Measurements from ENCODE around the gene CCT4. TPM values are rescaled to one million over a fixed set of nuclear protein-coding genes. Genes with fewer than 3 reads are reported as not detected.
A peak's percentile ranks its signal among the peaks of the same experiment; 100 is the strongest.

Gene CCT4, protein sequence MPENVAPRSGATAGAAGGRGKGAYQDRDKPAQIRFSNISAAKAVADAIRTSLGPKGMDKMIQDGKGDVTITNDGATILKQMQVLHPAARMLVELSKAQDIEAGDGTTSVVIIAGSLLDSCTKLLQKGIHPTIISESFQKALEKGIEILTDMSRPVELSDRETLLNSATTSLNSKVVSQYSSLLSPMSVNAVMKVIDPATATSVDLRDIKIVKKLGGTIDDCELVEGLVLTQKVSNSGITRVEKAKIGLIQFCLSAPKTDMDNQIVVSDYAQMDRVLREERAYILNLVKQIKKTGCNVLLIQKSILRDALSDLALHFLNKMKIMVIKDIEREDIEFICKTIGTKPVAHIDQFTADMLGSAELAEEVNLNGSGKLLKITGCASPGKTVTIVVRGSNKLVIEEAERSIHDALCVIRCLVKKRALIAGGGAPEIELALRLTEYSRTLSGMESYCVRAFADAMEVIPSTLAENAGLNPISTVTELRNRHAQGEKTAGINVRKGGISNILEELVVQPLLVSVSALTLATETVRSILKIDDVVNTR
- total RNA-seq, result 10 to 100 TPM; 31.5 to 61.9 (median 44.3) TPM

GRCh38 chr2:61888267-61889055 is at the start of gene CCT4:
Gene CCT4 (minus strand): TSS chr2:61888656. CDS start chr2:61888507, 149 bp downstream.
- H3K4me1 ChIP-seq, result peaks cover 0 to 22% (median 6%) of the 10 kb centered on the region in 4 donors
- peak within 1 kb of the TSS; percentile 61 to 83 (median 74) for H3K4me3 ChIP-seq
- TF ChIP-seq, protein P1, sequence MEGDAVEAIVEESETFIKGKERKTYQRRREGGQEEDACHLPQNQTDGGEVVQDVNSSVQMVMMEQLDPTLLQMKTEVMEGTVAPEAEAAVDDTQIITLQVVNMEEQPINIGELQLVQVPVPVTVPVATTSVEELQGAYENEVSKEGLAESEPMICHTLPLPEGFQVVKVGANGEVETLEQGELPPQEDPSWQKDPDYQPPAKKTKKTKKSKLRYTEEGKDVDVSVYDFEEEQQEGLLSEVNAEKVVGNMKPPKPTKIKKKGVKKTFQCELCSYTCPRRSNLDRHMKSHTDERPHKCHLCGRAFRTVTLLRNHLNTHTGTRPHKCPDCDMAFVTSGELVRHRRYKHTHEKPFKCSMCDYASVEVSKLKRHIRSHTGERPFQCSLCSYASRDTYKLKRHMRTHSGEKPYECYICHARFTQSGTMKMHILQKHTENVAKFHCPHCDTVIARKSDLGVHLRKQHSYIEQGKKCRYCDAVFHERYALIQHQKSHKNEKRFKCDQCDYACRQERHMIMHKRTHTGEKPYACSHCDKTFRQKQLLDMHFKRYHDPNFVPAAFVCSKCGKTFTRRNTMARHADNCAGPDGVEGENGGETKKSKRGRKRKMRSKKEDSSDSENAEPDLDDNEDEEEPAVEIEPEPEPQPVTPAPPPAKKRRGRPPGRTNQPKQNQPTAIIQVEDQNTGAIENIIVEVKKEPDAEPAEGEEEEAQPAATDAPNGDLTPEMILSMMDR (IDR thresholded peaks at IDR 0.05), result peak in 2 of 6 experiments; percentile 7 to 17
- TF ChIP-seq POLR2A (IDR thresholded peaks at IDR 0.05), result peak; percentile 46 to 74
- H3K9me3 ChIP-seq, result no peaks in the 10 kb centered on the region
- peak within 1 kb of the TSS; percentile 90 to 95 (median 93) for H3K27ac ChIP-seq
- peak; percentile 89 to 95 (median 92) for DNase-seq
- no peaks in the 10 kb centered on the region for H3K27me3 ChIP-seq
- peaks cover 0 to 15% (median 0%) of the 10 kb centered on the region in 3 donors for H3K36me3 ChIP-seq

GRCh38 chr2:61937886-61938285 is 49.4 kb upstream of the CCT4 start:
- Histone ChIP-seq H3K27ac (no peak overlapping the region), H3K27me3 (no peaks in the 10 kb centered on the region), H3K4me3 (no peak overlapping the region), H3K36me3 (no peaks in the 10 kb centered on the region), H3K9me3 (no peaks in the 10 kb centered on the region), H3K4me1 (no peaks in the 10 kb centered on the region)
- no peak for TF ChIP-seq POLR2A (IDR thresholded peaks at IDR 0.05)
- TF ChIP-seq, protein P1 (IDR thresholded peaks at IDR 0.05), result no peak
- no peak for DNase-seq

DNA sequence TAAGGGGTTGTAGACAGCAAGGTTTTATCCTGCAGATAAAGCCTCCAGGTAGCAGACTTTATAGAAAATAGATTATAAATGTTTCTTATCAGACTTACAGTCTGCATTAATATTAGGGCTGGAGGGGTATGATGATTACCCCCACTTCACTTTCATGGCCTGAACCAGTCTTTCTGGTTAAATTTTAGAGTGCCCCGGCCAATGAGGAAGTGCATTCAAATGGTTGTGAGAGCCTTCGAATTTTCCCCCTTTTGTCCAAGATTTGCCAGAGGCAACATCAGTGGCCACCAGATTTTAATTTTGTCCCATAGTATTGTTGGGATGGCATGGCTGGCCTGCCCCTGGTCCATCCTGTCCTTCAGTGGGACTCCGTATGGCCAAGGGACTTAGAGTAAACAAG is 48.6 kb upstream of the CCT4 start:
- DNase-seq, result no peak
- no peaks in the 10 kb centered on the region for H3K4me1 ChIP-seq
- peaks cover 0 to 3% (median 0%) of the 10 kb centered on the region in 4 donors for H3K9me3 ChIP-seq
- no peak overlapping the region for H3K27ac ChIP-seq
- no peak overlapping the region for H3K4me3 ChIP-seq
- H3K27me3 ChIP-seq, result no peaks in the 10 kb centered on the region
- H3K36me3 ChIP-seq, result no peaks in the 10 kb centered on the region
- TF ChIP-seq, protein P1 (IDR thresholded peaks at IDR 0.05), result no peak
- TF ChIP-seq POLR2A (IDR thresholded peaks at IDR 0.05), result no peak

DNA sequence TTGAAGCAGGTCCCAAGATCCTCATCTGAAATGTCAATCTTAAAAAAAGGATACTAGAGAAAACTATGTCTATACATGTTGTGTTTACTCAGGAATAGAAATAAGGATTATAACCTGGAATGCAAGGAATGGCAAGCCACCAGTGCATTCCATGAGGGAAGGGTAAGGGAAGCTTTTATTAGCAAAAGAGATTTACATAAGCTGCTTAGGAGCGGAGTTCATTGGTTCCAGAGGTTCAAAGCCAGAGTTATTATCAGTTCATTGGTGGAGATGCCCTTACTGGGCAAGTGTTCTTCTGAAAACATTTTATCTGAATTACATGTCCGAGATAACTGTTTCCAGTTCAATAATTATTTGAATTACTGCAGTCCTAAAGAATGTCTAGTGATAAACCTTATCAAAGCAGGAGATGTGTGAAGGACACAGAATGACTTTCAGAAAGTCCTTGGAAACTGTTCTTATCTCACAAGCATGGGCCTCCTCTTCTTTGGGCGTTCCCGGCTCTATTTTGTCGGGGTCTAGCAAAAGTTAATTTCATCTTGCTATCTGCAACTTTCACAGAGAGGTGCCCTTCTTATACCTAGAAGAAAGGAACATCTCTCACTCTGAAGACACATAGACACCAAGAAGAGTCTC is 40.5 kb upstream of the CCT4 start:
- Histone ChIP-seq H3K27me3 (no peaks in the 10 kb centered on the region), H3K4me1 (no peaks in the 10 kb centered on the region), H3K9me3 (peaks cover 0 to 3% (median 0%) of the 10 kb centered on the region in 4 donors), H3K4me3 (no peak overlapping the region), H3K36me3 (peaks cover 0 to 4% (median 0%) of the 10 kb centered on the region in 3 donors), H3K27ac (no peak overlapping the region)
- DNase-seq, result no peak
- TF ChIP-seq, protein P1 (IDR thresholded peaks at IDR 0.05), result no peak
- no peak for TF ChIP-seq POLR2A (IDR thresholded peaks at IDR 0.05)

Measured in Peyer's patch (tissue), 4 donors.